CD4-positive, alpha-beta T cell treated with Interleukin-10 for 1 hour (primary cell): ENCODE data around the gene PROZ.
"Not testable (repeated sequence)": the region's sequence is repeated elsewhere in the genome, so short reads cannot be mapped to it uniquely, and the experiment has no call there.

Source experiments
- DNase-seq: peaks from one replicate; pipeline ENCODE4 v3.0.0-alpha.2; 2020

PROZ gene

GRCh38 chr13:113157929-113158747 is at the start of gene PROZ:
TSS of gene PROZ (plus strand) at chr13:113158648. CDS start at chr13:113158661, 13 bp downstream.
- no peak for DNase-seq

GRCh38 chr13:113109151-113110047 is 49.0 kb upstream of the PROZ start:
- DNase-seq, result no peak

GRCh38 chr13:113110048-113110851 is 48.2 kb upstream of the PROZ start:
- peak; percentile 26 for DNase-seq

GRCh38 chr13:113110852-113111315 is 47.6 kb upstream of the PROZ start:
- DNase-seq, result no peak

GRCh38 chr13:113111821-113112220 is 46.6 kb upstream of the PROZ start:
- DNase-seq, result not testable (repeated sequence)

GRCh38 chr13:113112475-113112874 is 46.0 kb upstream of the PROZ start:
- not testable (repeated sequence) for DNase-seq

- no peak for DNase-seq
These were observed 45.3 kb upstream of the PROZ start for GRCh38 chr13:113112893-113113845.

- no peak for DNase-seq
These were observed 44.6 kb upstream of the PROZ start for GRCh38 chr13:113113846-113114271.

- no peak for DNase-seq
These were observed 43.7 kb upstream of the PROZ start for GRCh38 chr13:113114511-113115362.

GRCh38 chr13:113115363-113116205 is 42.9 kb upstream of the PROZ start:
- DNase-seq, result no peak

- DNase-seq, result no peak
These were observed 42.1 kb upstream of the PROZ start for GRCh38 chr13:113116206-113116800.

- no peak for DNase-seq
These were observed 41.6 kb upstream of the PROZ start for GRCh38 chr13:113116871-113117271.

GRCh38 chr13:113117335-113117872 is 41.0 kb upstream of the PROZ start:
- no peak for DNase-seq

GRCh38 chr13:113117911-113118260 is 40.6 kb upstream of the PROZ start:
- no peak for DNase-seq

GRCh38 chr13:113118261-113119021 is 40.0 kb upstream of the PROZ start:
- no peak for DNase-seq

- DNase-seq, result no peak
These were observed 39.2 kb upstream of the PROZ start for GRCh38 chr13:113119166-113119821.

GRCh38 chr13:113119822-113120189 is 38.6 kb upstream of the PROZ start:
- DNase-seq, result no peak
